Body of pancreas (tissue), 4 donors: ENCODE measurements around the gene PTPRS.

Experiments
- POLR2A ChIP-seq, 3 donors: fragments of 450-650 bp; IDR thresholded peaks; one replicate each; pipeline ENCODE4 v1.6.1; 2016; ENCODE audit warnings: antibody characterized with exemption in 3 of 3, mild to moderate bottlenecking in 2 of 3
- TF ChIP-seq, protein P1 (sequence below), 7 experiments: fragments of 450-650 bp in 4 of 7; fragments of 200-600 bp in 3 of 7; sonication (generic) in 3 of 7; IDR thresholded peaks; one replicate each; pipeline ENCODE4 v1.5.1; 2016 to 2019; ENCODE audit warnings: antibody characterized with exemption in 7 of 7

DNA sequence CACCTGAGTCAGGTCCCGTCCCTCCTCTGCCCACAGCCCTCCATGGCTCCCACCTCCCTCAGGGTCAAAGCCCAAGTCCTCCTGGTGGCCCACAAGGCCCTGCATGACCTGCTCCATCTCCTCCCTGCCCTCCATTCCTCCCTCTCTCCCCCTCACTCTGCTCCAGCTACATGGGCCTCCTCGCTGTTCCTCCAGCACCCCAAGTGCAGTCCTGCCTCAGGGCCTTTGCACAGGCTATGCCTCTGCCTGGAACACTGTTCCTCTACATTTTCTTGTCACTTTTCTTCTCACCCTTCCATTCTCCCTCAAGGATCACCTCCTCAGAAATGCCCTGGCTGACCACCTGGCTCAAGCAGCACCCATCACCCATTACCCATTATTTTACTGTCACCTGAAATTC is 41.5 kb downstream of the PTPRS start:
- TF ChIP-seq, protein P1, sequence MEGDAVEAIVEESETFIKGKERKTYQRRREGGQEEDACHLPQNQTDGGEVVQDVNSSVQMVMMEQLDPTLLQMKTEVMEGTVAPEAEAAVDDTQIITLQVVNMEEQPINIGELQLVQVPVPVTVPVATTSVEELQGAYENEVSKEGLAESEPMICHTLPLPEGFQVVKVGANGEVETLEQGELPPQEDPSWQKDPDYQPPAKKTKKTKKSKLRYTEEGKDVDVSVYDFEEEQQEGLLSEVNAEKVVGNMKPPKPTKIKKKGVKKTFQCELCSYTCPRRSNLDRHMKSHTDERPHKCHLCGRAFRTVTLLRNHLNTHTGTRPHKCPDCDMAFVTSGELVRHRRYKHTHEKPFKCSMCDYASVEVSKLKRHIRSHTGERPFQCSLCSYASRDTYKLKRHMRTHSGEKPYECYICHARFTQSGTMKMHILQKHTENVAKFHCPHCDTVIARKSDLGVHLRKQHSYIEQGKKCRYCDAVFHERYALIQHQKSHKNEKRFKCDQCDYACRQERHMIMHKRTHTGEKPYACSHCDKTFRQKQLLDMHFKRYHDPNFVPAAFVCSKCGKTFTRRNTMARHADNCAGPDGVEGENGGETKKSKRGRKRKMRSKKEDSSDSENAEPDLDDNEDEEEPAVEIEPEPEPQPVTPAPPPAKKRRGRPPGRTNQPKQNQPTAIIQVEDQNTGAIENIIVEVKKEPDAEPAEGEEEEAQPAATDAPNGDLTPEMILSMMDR (IDR thresholded peaks at IDR 0.05): no peak
- no peak for TF ChIP-seq POLR2A (IDR thresholded peaks at IDR 0.05)
